ENCODE measurements around the gene RHEX. TPM values are rescaled to one million over a fixed set of nuclear protein-coding genes. Genes with fewer than 3 reads are reported as not detected.

Gene RHEX
- polyA plus RNA-seq, 1 of the 3 experiments (the other 2 are of a cell fraction), result not detected

DNA sequence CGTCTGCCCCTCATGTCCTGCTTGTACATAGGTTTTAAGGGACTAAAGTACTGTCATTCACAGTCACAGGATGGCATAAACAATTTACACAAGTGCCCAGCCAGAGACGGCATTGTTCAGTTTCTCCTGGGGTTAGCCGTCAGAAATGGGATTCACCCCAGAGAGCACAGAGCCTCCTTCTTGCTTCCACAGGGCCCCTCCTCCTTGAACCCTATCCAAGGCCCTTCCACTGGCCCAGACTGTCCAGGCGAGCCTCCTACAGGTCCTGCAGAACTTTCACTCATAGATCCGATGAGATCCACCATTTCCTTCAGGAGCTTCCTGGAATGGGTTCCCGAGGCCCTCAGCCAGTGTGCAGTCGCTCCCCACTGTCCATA lies 54.2 kb downstream of the RHEX start:
- ChIA-PET POLR2A (no interaction called here), CTCF (interaction anchor here (0.6 to 13.9 kb wide), 26 partner anchors 8 to 448 kb away, joined by 3 to 248 read pairs (median 5); partner anchors contain the start of genes AVPR1B and CTSE)
- Histone ChIP-seq H3K79me2 (ENCODE audit: insufficient read depth) (no peaks in the 10 kb centered on the region), H3K4me3 (ENCODE audit: low read depth in 2 of 2, low read length in 1 of 2) (no peak overlapping the region), H3K4me1 (ENCODE audit: control insufficient read depth in 1 of 2, insufficient read depth in 2 of 2, low read depth in 1 of 2, low read length in 1 of 2) (no peaks in the 10 kb centered on the region), H3F3A (replicated peaks; ENCODE audit: insufficient read depth) (no peaks in the 10 kb centered on the region), H3K9me3 (no peaks in the 10 kb centered on the region), H3K4me2 (no peak overlapping the region), H4K20me1 (ENCODE audit: insufficient read depth) (no peaks in the 10 kb centered on the region), H3K9me2 (no peaks in the 10 kb centered on the region), H3K27ac (ENCODE audit: low read depth in 2 of 2, low read length in 1 of 2) (no peak overlapping the region), H3K36me3 (replicated peaks in 1 of 2; ENCODE audit: control insufficient read depth in 1 of 2, insufficient read depth in 2 of 2, low read length in 1 of 2) (no peaks in the 10 kb centered on the region), H2AFZ (ENCODE audit: low read depth) (no peak overlapping the region), H3K27me3 (ENCODE audit: insufficient read depth) (peaks cover 11% of the 10 kb centered on the region; the same call in 1 of the 2 replicates), H3K9ac (no peak overlapping the region)
- no peak for DNase-seq
- TF ChIP-seq, protein P1, sequence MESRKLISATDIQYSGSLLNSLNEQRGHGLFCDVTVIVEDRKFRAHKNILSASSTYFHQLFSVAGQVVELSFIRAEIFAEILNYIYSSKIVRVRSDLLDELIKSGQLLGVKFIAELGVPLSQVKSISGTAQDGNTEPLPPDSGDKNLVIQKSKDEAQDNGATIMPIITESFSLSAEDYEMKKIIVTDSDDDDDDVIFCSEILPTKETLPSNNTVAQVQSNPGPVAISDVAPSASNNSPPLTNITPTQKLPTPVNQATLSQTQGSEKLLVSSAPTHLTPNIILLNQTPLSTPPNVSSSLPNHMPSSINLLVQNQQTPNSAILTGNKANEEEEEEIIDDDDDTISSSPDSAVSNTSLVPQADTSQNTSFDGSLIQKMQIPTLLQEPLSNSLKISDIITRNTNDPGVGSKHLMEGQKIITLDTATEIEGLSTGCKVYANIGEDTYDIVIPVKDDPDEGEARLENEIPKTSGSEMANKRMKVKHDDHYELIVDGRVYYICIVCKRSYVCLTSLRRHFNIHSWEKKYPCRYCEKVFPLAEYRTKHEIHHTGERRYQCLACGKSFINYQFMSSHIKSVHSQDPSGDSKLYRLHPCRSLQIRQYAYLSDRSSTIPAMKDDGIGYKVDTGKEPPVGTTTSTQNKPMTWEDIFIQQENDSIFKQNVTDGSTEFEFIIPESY (IDR thresholded peaks at IDR 0.05; ENCODE audit: borderline replicate concordance, low read depth), result no peak
- TF ChIP-seq TCF12 (IDR thresholded peaks at IDR 0.05) (no peak), FOSL2 (IDR thresholded peaks at IDR 0.05; ENCODE audit: borderline replicate concordance, low read depth) (no peak), TAF1 (IDR thresholded peaks at IDR 0.05; ENCODE audit: borderline replicate concordance, low read depth, low read length) (no peak), TEAD4 (IDR thresholded peaks at IDR 0.05; ENCODE audit: borderline replicate concordance, insufficient read depth) (no peak), FOXM1 (IDR thresholded peaks at IDR 0.05; ENCODE audit: low read depth) (no peak), NFIC (IDR thresholded peaks at IDR 0.05; ENCODE audit: borderline replicate concordance) (no peak), GABPA (IDR thresholded peaks at IDR 0.05; ENCODE audit: low read depth) (no peak), EZH2phosphoT487 (IDR thresholded peaks at IDR 0.05; ENCODE audit: borderline replicate concordance, low read depth) (no peak), GATA2 (CRISPR knock-in tag; IDR thresholded peaks at IDR 0.05) (no peak), RXRA (IDR thresholded peaks at IDR 0.05; ENCODE audit: borderline replicate concordance, low read depth) (no peak), RAD21 (IDR thresholded peaks at IDR 0.05; ENCODE audit: low read length) (no peak), SIN3A (IDR thresholded peaks at IDR 0.05; ENCODE audit: borderline replicate concordance, low read depth, low read length) (no peak)
- TF ChIP-seq, protein P2, sequence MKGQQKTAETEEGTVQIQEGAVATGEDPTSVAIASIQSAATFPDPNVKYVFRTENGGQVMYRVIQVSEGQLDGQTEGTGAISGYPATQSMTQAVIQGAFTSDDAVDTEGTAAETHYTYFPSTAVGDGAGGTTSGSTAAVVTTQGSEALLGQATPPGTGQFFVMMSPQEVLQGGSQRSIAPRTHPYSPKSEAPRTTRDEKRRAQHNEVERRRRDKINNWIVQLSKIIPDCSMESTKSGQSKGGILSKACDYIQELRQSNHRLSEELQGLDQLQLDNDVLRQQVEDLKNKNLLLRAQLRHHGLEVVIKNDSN (IDR thresholded peaks at IDR 0.05; ENCODE audit: borderline replicate concordance, low read depth), result no peak
- 50% methylated on average over 7 of the region's 7 CpGs for WGBS (ENCODE audit: low lambda C conversion rate)

- Histone ChIP-seq H3K36me3 (replicated peaks in 1 of 2; ENCODE audit: control insufficient read depth in 1 of 2, insufficient read depth in 2 of 2, low read length in 1 of 2) (no peaks in the 10 kb centered on the region), H3K27me3 (ENCODE audit: insufficient read depth) (peaks cover 25% of the 10 kb centered on the region; the same call in 1 of the 2 replicates), H3K9me2 (no peaks in the 10 kb centered on the region), H3K79me2 (ENCODE audit: insufficient read depth) (no peaks in the 10 kb centered on the region), H4K20me1 (ENCODE audit: insufficient read depth) (no peaks in the 10 kb centered on the region), H3K4me3 (ENCODE audit: low read depth in 2 of 2, low read length in 1 of 2) (no peak overlapping the region), H2AFZ (ENCODE audit: low read depth) (no peak overlapping the region), H3K27ac (ENCODE audit: low read depth in 2 of 2, low read length in 1 of 2) (no peak overlapping the region), H3K9ac (no peak overlapping the region), H3K4me1 (ENCODE audit: control insufficient read depth in 1 of 2, insufficient read depth in 2 of 2, low read depth in 1 of 2, low read length in 1 of 2) (no peaks in the 10 kb centered on the region), H3F3A (replicated peaks; ENCODE audit: insufficient read depth) (no peaks in the 10 kb centered on the region), H3K4me2 (no peak overlapping the region), H3K9me3 (no peaks in the 10 kb centered on the region)
- CTCF ChIA-PET, result interaction anchor here (0.7 to 13.9 kb wide), 12 partner anchors 10 to 451 kb away, joined by 3 to 248 read pairs (median 8); no protein-coding TSS in a partner anchor
- no peak for DNase-seq
- POLR2A ChIA-PET, result no interaction called here
- WGBS (ENCODE audit: low lambda C conversion rate), result 25% methylated on average over 2 of the region's 2 CpGs
- TF ChIP-seq JUND (IDR thresholded peaks at IDR 0.05) (no peak), NRF1 (IDR thresholded peaks at IDR 0.05; ENCODE audit: low read depth, low read length) (no peak), EP300 (IDR thresholded peaks at IDR 0.05; ENCODE audit: borderline replicate concordance in 1 of 2, low read depth in 1 of 2, low read length in 1 of 2) (no peak), GATA2 (CRISPR knock-in tag; IDR thresholded peaks at IDR 0.05) (no peak), YY1 (IDR thresholded peaks at IDR 0.05; ENCODE audit: low read depth) (no peak), RCOR1 (IDR thresholded peaks at IDR 0.05; ENCODE audit: low read length) (no peak), FOSL2 (IDR thresholded peaks at IDR 0.05; ENCODE audit: borderline replicate concordance, low read depth) (no peak), RXRA (IDR thresholded peaks at IDR 0.05; ENCODE audit: borderline replicate concordance, low read depth) (no peak)
- TF ChIP-seq, protein P3, sequence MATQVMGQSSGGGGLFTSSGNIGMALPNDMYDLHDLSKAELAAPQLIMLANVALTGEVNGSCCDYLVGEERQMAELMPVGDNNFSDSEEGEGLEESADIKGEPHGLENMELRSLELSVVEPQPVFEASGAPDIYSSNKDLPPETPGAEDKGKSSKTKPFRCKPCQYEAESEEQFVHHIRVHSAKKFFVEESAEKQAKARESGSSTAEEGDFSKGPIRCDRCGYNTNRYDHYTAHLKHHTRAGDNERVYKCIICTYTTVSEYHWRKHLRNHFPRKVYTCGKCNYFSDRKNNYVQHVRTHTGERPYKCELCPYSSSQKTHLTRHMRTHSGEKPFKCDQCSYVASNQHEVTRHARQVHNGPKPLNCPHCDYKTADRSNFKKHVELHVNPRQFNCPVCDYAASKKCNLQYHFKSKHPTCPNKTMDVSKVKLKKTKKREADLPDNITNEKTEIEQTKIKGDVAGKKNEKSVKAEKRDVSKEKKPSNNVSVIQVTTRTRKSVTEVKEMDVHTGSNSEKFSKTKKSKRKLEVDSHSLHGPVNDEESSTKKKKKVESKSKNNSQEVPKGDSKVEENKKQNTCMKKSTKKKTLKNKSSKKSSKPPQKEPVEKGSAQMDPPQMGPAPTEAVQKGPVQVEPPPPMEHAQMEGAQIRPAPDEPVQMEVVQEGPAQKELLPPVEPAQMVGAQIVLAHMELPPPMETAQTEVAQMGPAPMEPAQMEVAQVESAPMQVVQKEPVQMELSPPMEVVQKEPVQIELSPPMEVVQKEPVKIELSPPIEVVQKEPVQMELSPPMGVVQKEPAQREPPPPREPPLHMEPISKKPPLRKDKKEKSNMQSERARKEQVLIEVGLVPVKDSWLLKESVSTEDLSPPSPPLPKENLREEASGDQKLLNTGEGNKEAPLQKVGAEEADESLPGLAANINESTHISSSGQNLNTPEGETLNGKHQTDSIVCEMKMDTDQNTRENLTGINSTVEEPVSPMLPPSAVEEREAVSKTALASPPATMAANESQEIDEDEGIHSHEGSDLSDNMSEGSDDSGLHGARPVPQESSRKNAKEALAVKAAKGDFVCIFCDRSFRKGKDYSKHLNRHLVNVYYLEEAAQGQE (IDR thresholded peaks at IDR 0.05; ENCODE audit: low read depth, low read length), result no peak
- TF ChIP-seq, protein P1 (IDR thresholded peaks at IDR 0.05; ENCODE audit: borderline replicate concordance, low read depth), result no peak
Measured at GRCh38 chr1:206108635-206109034, 55.7 kb downstream of the RHEX start.

Data from SK-N-SH (cell line).